Endothelial cell of umbilical vein (primary cell): ENCODE results near the gene PRR7. TPM values are rescaled to one million over a fixed set of nuclear protein-coding genes. Genes with fewer than 3 reads are reported as not detected.

Experiments used
- BruUV-seq: library from RNA; stranded (reverse); fragments of 400-500 nt; replicated peaks from 2 replicates; lab custom pipeline; 2021; lab: Mats Ljungman, UMichigan
- CTCF ChIA-PET: fragments of 300-600, 350-600 bp; sonication (Branson Sonifier 250); formaldehyde crosslinking; loops from one replicate; lab custom pipeline; 2021; ENCODE audit warnings: antibody characterized with exemption, inconsistent platforms; lab: Charles Lee
- POLR2A ChIA-PET: fragments of 300-600, 350-600 bp; sonication (Branson Sonifier 250); formaldehyde crosslinking; loops from one replicate; lab custom pipeline; 2021; ENCODE audit warnings: antibody characterized with exemption, inconsistent platforms; lab: Charles Lee
- DNase-seq: peaks from one replicate; pipeline ENCODE4 v3.0.0-alpha.2; 2011; ENCODE audit warnings: low read depth, low spot score
- FAIRE-seq: peaks from 2 replicates; lab custom pipeline; 2011; peaks lifted over from hg19 to GRCh38; lab: Jason Lieb, UNC
- H2AFZ ChIP-seq: 2 replicates; pipeline ENCODE4 v1.6.0; 2012; ENCODE audit warnings: low read depth, low read length, control low read depth, inconsistent platforms
- H3K27ac ChIP-seq: 2 replicates; pipeline ENCODE4 v1.5.1; 2011; ENCODE audit warnings: low read depth, mild to moderate bottlenecking, control low read depth, low read length, moderate library complexity; ENCODE audit not compliant: insufficient read depth
- H3K27me3 ChIP-seq, 2 experiments: 2 replicates each; pipeline versions ENCODE4 v1.6.0 to v1.6.1; 2011; ENCODE audit warnings: low read length in 2 of 2, mixed read lengths in 1 of 2; ENCODE audit not compliant: control insufficient read depth in 2 of 2, insufficient read depth in 2 of 2
- H3K36me3 ChIP-seq, 2 experiments: 2 replicates in 1 of 2; 3 replicates in 1 of 2; pipeline ENCODE4 v1.5.1; 2011; ENCODE audit warnings: low read length in 2 of 2, mild to moderate bottlenecking in 1 of 2, moderate library complexity in 1 of 2; ENCODE audit not compliant: control insufficient read depth in 2 of 2, insufficient read depth in 2 of 2; ENCODE audit errors: extremely low read depth in 1 of 2
- H3K4me1 ChIP-seq: 3 replicates; pipeline ENCODE4 v1.5.1; 2011; ENCODE audit warnings: mild to moderate bottlenecking, low read length; ENCODE audit not compliant: control insufficient read depth, insufficient read depth; ENCODE audit errors: extremely low read depth
- H3K4me2 ChIP-seq: 2 replicates; pipeline ENCODE4 v1.6.1; 2011; ENCODE audit warnings: low read length, control low read depth, mixed read lengths; ENCODE audit not compliant: insufficient read depth
- H3K4me3 ChIP-seq, 3 experiments: fragments of 200-600 bp in 1 of 3; sonication (generic), shearing (Covaris generic) in 1 of 3; replicated peaks in 1 of 3; 2 replicates each; pipeline ENCODE4 v1.5.1; 2011 to 2016; ENCODE audit warnings: control low read depth in 3 of 3, low read length in 3 of 3, mild to moderate bottlenecking in 2 of 3, inconsistent platforms in 1 of 3, low read depth in 1 of 3, moderate library complexity in 1 of 3; ENCODE audit not compliant: insufficient read depth in 1 of 3
- H3K79me2 ChIP-seq: 2 replicates; pipeline ENCODE4 v1.6.0; 2012; ENCODE audit warnings: low read length, inconsistent platforms; ENCODE audit not compliant: control insufficient read depth, insufficient read depth
- H3K9ac ChIP-seq: replicated peaks from 2 replicates; pipeline ENCODE3; 2011; ENCODE audit warnings: low read length, control low read depth; ENCODE audit not compliant: insufficient read depth; ENCODE audit errors: extremely low read depth
- H3K9me1 ChIP-seq: replicated peaks from 3 replicates; pipeline ENCODE4 v1.6.0; 2011; ENCODE audit warnings: mild to moderate bottlenecking, low read length; ENCODE audit not compliant: control insufficient read depth, insufficient read depth; ENCODE audit errors: extremely low read depth
- H3K9me3 ChIP-seq: replicated peaks from 2 replicates; pipeline ENCODE4 v1.5.1; 2012; ENCODE audit warnings: low read length, inconsistent platforms; ENCODE audit not compliant: control insufficient read depth, insufficient read depth
- H4K20me1 ChIP-seq: replicated peaks from 2 replicates; pipeline ENCODE3; 2011; ENCODE audit warnings: mild to moderate bottlenecking, low read length; ENCODE audit not compliant: control insufficient read depth, insufficient read depth; ENCODE audit errors: extremely low read depth
- CTCF ChIP-seq, 2 donors: IDR thresholded peaks; 1 replicate in 1 of 2; 2 replicates in 1 of 2; pipeline ENCODE4 v1.5.1; 2011; ENCODE audit warnings: low read length in 2 of 2, mild to moderate bottlenecking in 2 of 2, moderate library complexity in 2 of 2, control low read depth in 1 of 2, inconsistent platforms in 1 of 2, low read depth in 1 of 2; ENCODE audit not compliant: insufficient read depth in 1 of 2; ENCODE audit errors: extremely low read depth in 1 of 2
- FOS ChIP-seq: IDR thresholded peaks from 2 replicates; pipeline ENCODE4 v1.6.1; 2011; ENCODE audit warnings: mild to moderate bottlenecking, low read length, moderate library complexity, borderline replicate concordance; ENCODE audit not compliant: insufficient read depth
- GATA2 ChIP-seq: IDR thresholded peaks from 2 replicates; pipeline ENCODE4 v1.7.0; 2011; ENCODE audit warnings: low read depth, mild to moderate bottlenecking, moderate library complexity, mixed read lengths, low read length; ENCODE audit not compliant: insufficient read length, insufficient read depth
- MYC ChIP-seq: IDR thresholded peaks from one replicate; pipeline ENCODE4 v1.6.1; 2011; ENCODE audit warnings: mild to moderate bottlenecking, low read depth, low read length
- POLR2AphosphoS5 ChIP-seq: IDR thresholded peaks from 2 replicates; pipeline ENCODE4 v1.6.1; 2012; ENCODE audit warnings: low read depth, mild to moderate bottlenecking, control low read depth, low read length, moderate library complexity; ENCODE audit not compliant: insufficient read depth
- dilution Hi-C: fragments of 300-500 bp; cut with MboI; formaldehyde crosslinking; loops from one replicate; pipeline ENCODE4 v1.15.0; 2019; ENCODE audit warnings: low sequenced_read_pairs; ENCODE audit not compliant: extremely low pct_ligation_motif_present
- intact Hi-C: fragments of 100-400 bp; cut with micrococcal nuclease; formaldehyde crosslinking; loops from one replicate; pipeline ENCODE4 v1.10.0; 2022
- polyA plus RNA-seq, 4 experiments: library from polyadenylated mRNA; depleted of rRNA in 3 of 4; stranded (reverse) in 3 of 4; unstranded in 1 of 4; fragments of >200 nt; gene quantifications; 2 replicates each; pipeline versions ENCODE4 v1.2.1 to v1.2.3, GENCODE V29; 2011 to 2012; ENCODE audit warnings: missing spikeins in 1 of 4
- total RNA-seq: library from RNA; stranded (reverse); gene quantifications from 2 replicates; pipeline ENCODE4 v1.2.3, GENCODE V29; 2021
- TF ChIP-seq, protein P1 (sequence below): IDR thresholded peaks from 2 replicates; pipeline ENCODE4 v1.6.1; 2011; ENCODE audit not compliant: insufficient read depth, insufficient read length

The PRR7 gene
- total and polyA plus RNA-seq, 2 donors (not counting 3 experiments of a cell fraction or from before 2014, with no cell fraction given) = 6.5 to 6.6 TPM

DNA sequence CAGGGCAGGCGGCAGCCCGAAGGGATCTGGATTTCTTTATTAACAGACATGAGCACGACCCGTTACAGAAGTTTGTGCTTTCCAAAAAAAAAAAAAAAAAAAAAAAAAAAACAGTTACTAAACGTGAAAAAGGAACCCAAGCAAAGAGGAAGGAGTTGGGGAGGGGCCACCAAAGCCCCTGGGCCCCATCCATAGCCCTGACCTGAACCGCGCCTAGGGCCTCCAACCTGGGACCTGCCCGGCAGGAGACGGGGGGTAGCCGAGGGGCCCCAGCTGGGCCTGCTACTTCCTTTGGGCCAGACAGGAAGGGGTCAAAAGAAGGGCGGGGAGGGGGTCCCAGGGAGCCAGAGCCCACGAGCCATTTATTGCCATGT lies 10.0 kb downstream of the PRR7 start:
- H3K36me3 ChIP-seq = peaks cover 7 to 35% of the 10 kb centered on the region in 2 experiments
- no peaks in the 10 kb centered on the region for H3K27me3 ChIP-seq
- H3K79me2 ChIP-seq = peaks cover 3% of the 10 kb centered on the region
- no peak for DNase-seq
- H3K9me1 ChIP-seq = no peaks in the 10 kb centered on the region
- no peak overlapping the region for H3K4me2 ChIP-seq
- no peak overlapping the region for H2AFZ ChIP-seq
- H3K27ac ChIP-seq = no peak overlapping the region
- intact Hi-C loops = loop anchor here (1.0 kb wide), 1 partner anchor 38 kb away; no protein-coding TSS in a partner anchor
- H3K4me1 ChIP-seq = peaks cover 30% of the 10 kb centered on the region
- no peaks in the 10 kb centered on the region for H4K20me1 ChIP-seq
- TF ChIP-seq, protein P1, sequence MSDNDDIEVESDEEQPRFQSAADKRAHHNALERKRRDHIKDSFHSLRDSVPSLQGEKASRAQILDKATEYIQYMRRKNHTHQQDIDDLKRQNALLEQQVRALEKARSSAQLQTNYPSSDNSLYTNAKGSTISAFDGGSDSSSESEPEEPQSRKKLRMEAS = no peak
- TF ChIP-seq FOS = no peak
- BruUV-seq = no TSS peak
- no peaks in the 10 kb centered on the region for H3K9me3 ChIP-seq
- dilution Hi-C loops = no loop called here
- ChIA-PET POLR2A (interaction anchor here (1.2 kb wide), 1 partner anchor 17 kb away, joined by 3 read pairs; no protein-coding TSS in a partner anchor), CTCF (interaction anchor here (0.9 to 6.6 kb wide), 9 partner anchors 13 to 147 kb away, joined by 3 to 57 read pairs (median 12); partner anchors contain the start of genes DBN1 and LMAN2)
- H3K9ac ChIP-seq = no peak overlapping the region
- FAIRE-seq = peak; percentile 33
- no peak overlapping the region for H3K4me3 ChIP-seq

DNA sequence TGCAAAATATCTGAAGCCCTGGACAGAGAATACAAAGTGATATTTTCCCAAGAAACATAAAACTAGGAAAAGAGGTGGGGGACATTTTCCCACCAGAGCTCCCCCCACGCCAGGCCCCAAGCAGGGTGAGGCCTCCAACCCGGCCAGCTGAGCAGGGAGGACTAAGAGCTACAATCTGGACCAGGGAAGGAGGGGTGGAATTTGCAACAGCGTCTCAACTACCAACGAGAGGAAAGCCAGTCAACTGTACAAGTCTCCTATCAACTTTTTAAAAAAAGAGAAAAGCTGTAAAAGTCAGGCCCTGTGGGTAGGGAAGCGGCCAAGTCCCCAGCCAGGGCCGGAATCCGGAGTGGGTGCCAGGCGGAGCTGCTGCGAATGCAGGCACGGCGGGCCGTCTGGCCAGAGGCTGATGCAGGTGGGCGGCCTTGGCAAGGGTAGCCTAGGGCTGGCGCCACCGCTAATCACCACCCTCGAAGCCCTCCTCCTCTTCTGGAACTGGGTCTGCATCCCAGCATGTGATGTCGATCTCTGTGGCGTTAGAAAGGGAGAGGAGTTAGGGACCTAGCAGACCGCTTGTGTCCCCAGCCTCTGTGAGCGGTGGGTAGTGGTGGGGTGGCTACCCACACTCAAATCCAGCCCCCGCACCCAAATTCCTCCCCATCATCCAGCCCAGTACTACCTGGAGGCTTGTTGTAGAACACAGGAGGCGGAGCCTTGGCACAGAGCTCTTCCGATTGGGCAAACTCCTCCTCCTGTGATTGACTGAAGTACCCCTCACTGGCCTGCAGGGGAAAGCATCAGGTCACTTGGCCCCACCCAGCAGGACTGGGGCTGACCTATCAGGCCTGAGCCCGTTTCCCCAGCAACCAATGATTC lies 10.6 kb downstream of the PRR7 start:
- Histone ChIP-seq H3K9me1 (no peaks in the 10 kb centered on the region), H3K9me3 (no peaks in the 10 kb centered on the region), H3K4me2 (no peak overlapping the region), H3K4me3 (no peak overlapping the region), H3K27ac (no peak overlapping the region), H4K20me1 (no peaks in the 10 kb centered on the region), H3K4me1 (peaks cover 36% of the 10 kb centered on the region), H3K79me2 (peaks cover 3% of the 10 kb centered on the region), H3K36me3 (peaks cover 7 to 35% of the 10 kb centered on the region in 2 experiments), H3K27me3 (no peaks in the 10 kb centered on the region), H3K9ac (no peak overlapping the region), H2AFZ (no peak overlapping the region)
- intact Hi-C loops = loop anchor here (1.0 kb wide), 2 partner anchors 15 to 37 kb away; no protein-coding TSS in a partner anchor
- ChIA-PET POLR2A (interaction anchor here (0.7 to 1.2 kb wide), 6 partner anchors 15 to 66 kb away, joined by 3 to 6 read pairs (median 4); partner anchors contain the start of gene PDLIM7), CTCF (interaction anchor here (0.6 to 6.6 kb wide), 22 partner anchors 9 to 323 kb away, joined by 3 to 57 read pairs (median 4); partner anchors contain the start of genes DBN1, GRK6, LMAN2 and NSD1)
- FAIRE-seq (peak; percentile 98), DNase-seq (peak; percentile 95)
- no peak for TF ChIP-seq POLR2AphosphoS5
- TF ChIP-seq, protein P1 = no peak
- peak; percentile 56 to 73 for TF ChIP-seq CTCF (IDR thresholded peaks at IDR 0.05; ENCODE audit: extremely low read depth in 1 of 2, insufficient read depth in 1 of 2, low read depth in 1 of 2, low read length in 2 of 2)
- TF ChIP-seq MYC = no peak
- TF ChIP-seq GATA2 = no peak
- BruUV-seq = TSS peak; percentile 56
- dilution Hi-C loops = no loop called here
